HG03571 (cell line): ENCODE measurements around the gene HUS1.
"Not testable (repeated sequence)": the region's sequence is repeated elsewhere in the genome, so short reads cannot be mapped to it uniquely, and the experiment has no call there.

Experiments
- ATAC-seq: cut with Tn5 transposase; IDR thresholded peaks from one replicate; pipeline ENCODE4 v1.9.1; 2021; ENCODE audit not compliant: unreplicated experiment

The HUS1 gene

GRCh38 chr7:47980648-47981047, 1.2 kb upstream of the HUS1 start:
- ATAC-seq: not testable (repeated sequence)

DNA sequence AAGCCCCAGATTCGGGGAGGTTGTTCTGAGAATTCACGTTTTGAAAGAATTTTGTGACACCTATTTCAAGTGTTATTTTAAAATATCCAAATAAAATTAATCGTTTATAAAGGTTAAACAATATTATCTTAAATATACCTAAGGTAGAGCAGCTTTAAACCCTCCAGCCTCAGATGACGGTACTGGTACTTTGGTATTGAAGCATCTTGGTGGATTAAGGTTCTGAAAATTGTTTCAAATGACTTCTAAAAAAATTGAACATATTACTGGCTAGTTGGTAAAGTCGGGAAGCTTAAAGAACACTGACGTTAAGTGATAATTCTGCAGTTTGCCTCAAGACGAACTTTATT, 392 bp upstream of the HUS1 start:
- no peak for ATAC-seq

- ATAC-seq: no peak
Observed at GRCh38 chr7:47978790-47979144, 648 bp downstream of the HUS1 start.

- ATAC-seq: no peak
Observed at GRCh38 chr7:47973739-47974138, 5.7 kb downstream of the HUS1 start.

DNA sequence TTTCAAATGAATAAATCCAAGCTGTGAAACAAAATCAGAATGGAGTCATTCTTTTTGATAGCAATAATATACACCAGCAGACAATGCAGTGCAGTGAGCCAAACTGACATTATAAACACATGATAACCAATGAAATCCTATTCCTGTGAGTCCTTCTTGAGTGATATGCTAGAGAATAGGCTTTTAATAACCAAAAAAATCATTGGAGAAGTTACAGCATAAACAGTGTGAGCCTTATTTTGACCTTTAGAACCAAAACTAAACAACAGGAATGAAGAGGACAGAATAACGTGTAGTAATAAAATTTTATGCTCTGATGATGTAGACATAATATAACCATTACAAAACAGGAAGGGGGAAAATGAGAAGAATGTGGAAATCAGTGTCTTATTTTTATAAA, 8.7 kb downstream of the HUS1 start:
- no peak for ATAC-seq

DNA sequence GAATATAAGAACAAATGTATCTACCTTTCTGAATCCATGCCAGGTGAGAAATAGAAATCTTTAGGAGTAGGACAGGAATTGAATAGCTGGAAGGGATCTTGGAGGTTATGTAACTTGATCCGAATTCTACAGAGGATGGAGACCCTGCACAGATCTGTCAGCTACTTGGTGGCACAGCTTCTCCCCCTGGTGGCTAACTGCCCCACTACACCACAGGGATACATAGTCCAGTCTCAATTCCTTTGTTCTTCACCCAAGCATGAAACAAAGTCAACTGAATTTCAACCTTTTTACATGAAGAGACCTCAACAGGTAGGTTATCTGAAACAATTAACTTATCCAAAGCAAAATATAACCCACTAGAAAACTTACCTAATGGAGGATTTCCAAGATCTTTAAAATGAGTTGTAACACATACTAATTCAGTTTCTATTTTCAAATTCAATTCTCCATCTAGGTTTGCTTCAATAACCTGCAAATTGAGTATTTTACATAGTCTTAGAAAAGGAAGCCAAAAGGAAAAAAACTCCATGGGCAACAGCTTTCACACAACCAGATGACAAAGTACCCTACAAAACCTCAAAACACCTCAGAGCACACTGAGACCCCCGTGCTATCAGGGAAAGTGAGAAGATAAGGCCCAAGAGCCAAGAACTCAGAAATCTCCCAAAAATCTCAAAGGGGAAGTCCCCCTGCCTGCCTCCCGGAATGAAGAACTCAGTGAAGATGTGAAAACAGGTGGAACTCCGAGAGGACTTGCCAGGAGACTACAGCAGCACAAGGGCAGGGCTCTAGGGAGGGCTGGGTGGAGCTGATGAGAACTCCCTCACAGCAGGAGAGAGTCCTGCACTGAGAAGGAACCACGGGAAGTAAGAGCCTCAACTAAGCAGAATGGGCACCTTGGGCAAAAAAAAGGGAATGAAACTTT, 10.3 kb downstream of the HUS1 start:
- ATAC-seq: peak; percentile 79

- no peak for ATAC-seq
Observed at GRCh38 chr7:47967708-47968107, 11.7 kb downstream of the HUS1 start.

DNA sequence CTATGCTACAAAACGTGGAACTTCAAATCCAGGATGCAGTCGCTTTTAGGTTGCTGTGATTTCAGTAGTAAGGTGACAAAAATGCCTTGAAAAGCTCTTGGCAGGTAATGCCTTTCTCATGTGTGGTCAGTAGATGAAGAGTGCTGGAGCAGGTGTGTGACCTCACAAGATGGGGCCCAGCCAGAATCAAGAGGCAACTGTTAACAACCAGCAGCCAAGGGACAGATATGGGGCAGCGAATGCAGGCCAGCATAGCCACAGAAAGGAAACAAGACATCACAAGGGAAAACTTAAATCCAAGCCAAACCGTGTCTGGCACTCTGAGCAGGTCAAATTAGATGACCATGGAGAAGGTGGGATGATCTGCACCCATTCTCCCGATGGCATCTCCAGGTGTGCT, 12.3 kb downstream of the HUS1 start:
- ATAC-seq: no peak

DNA sequence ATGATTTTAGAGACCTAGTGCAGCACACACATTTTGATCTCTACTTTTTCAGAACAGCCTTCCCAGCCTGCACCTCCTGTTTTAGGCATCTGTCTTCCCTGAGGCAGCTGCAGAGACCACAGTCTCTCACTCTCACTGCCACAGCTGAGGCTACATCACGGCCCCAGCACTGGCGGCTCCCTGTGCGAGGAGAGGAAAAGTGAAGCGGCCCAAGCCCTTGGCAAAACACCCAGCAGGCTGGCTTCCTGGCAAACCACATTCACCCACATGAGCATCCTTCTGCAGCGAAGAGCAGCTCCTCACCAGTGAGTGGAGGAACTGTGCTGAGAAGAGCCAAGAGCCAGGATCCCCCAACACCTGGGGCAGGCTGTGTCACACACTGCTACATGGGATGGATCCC, 14.0 kb downstream of the HUS1 start:
- ATAC-seq: no peak

- no peak for ATAC-seq
Observed at GRCh38 chr7:47962262-47962661, 17.2 kb downstream of the HUS1 start.

GRCh38 chr7:47957156-47957555, 22.3 kb downstream of the HUS1 start:
- no peak for ATAC-seq

GRCh38 chr7:47956220-47956619, 23.2 kb downstream of the HUS1 start:
- ATAC-seq: no peak

DNA sequence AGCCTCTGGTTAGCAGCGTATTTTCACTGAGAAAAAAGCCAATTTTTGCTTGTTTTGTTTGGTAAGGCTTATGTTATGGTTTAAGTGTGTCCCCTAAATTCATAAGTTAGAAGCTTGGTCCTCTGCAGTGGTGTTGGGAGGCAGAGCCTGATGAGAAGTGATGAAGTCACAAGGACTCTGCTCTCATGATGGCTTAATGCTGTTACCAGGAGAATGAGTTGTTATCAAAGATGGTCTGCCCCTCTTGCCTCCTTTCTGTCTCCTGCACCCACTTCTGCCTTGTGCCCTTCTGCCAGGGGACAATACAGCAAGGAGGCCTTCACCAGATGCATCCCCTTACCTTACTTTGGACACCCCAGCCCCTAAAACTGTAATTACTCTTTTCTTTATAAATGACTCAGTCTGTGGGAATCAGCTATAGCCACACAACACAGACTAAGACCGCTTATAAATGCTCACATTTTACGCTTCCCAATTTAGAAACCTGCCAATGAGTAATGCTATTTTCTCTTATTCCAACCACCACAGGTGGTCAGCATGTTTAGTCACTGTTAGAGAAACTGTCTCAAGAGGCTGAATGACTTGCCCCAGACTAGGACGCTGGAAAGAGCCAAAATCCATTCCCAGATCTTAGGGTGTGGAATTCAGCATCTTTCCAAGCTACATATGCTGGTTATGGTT, 25.0 kb downstream of the HUS1 start:
- ATAC-seq: no peak

DNA sequence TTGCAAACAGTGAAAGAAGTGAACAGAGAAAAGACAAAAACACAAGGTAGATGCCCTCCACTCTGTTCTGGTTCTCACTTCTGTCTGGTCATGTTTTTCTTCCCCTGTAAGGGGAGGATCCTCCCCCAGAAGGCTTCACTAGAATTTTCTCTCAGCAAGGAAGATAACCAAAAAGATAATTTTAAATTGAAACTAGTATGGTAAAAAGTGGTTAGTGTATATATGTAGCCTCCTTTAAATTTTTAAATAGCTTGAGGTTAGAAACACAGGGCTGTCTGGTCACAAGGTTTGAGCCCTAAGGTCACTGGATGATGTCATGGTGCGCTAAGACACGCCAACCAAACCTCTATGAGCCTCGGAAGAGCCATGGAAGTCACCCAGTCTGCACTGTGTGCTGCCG, 25.6 kb downstream of the HUS1 start:
- no peak for ATAC-seq

DNA sequence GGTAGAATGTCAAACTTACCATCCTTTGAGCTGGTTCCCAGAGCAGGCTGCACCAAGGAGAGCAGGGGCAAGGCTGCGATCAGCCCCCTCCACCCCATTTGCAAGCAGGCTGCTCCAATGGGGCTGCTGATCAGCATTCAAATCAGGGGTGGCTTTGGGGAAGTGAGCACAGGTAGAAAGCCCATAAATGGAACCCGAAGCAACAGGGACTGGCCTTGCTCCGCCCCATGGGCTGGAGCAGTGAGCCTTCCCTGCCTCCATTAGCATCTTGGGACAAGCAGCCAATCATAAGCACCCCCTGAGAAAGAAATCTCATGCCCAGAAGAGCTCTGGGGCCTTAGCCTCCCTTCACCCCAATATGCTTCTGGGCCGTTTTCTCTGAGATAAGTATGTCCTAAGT, 27.2 kb downstream of the HUS1 start:
- no peak for ATAC-seq

DNA sequence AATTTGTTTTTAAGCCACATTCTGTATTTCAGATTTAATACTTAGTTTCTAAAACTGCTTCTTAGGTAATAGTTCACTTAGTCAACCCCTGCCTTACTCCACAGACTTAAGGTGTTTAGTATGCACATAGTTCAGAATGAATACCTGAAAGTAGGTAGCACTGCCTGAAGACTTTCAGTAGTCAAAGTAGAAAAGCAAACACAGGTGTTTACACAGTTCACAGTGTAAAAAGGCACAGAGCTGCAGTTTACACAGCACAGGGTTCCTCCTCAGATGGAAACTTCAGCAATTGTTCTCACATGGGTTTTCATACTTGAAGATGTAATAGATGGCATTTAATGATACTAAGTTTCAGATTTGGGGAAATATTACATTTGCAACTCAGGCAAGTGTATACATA, 28.0 kb downstream of the HUS1 start:
- no peak for ATAC-seq

DNA sequence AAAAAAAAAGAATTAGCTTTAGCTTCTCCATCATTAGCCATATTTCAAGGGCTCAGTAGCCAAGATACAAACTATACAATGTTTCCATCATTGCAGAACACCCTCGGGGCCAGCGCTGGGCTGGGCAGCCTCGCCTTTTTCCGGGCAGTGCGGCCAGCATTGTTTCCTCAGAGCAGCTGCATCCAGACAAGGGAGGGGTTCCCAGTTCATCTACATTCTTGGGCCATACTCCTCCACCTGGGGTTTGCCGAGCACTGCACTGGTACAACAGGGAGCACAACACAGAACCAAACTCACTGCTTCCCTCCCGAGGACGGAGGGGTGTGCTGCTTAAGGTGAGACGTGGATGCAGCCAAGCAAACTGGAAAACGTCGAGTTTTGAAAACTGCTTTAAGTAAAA, 28.7 kb downstream of the HUS1 start:
- ATAC-seq: no peak

- no peak for ATAC-seq
Observed at GRCh38 chr7:47949703-47950102, 29.7 kb downstream of the HUS1 start.

GRCh38 chr7:47948141-47948790, 31.1 kb downstream of the HUS1 start, which contains the start of gene PKD1L1:
PKD1L1 (minus strand) TSS chr7:47948466; CDS start chr7:47948440, 26 bp downstream.
- no peak for ATAC-seq

- ATAC-seq: no peak
Observed at GRCh38 chr7:47947355-47947749, 32.1 kb downstream of the HUS1 start.

DNA sequence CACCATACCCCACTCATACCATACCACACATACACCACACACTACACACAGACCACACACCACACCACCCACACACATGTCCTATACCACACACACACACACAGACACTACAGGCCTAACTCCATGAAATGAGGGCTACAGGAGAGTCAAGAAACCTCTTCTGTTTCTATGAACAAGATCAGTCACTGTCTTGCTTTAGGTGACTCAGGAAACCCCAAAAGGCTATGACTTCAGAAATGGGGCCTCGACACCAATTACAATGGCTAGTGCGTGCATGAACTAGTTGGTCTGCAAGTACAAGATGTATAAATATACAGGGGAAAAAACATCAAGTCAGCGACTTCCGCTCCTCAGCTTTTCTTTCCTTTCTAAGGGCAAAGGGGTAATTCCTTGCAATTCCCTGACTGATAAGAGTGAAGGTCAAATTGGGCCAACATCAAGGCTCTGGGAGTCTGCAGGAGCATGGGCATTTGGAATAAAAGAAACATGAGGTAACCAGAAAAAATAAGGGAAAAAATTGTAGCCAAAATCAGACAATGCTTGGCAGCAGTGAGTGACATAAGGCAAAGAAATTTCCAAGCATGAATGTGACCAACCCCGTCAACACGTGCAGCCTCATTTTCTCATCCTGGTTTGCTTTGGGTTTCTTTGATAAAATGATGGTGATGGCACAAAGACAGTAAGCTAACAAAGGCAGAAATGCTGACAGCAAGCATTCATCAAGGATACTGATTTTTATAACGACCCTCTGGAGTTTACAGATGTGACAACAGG, 32.6 kb downstream of the HUS1 start:
- no peak for ATAC-seq
